ENCODE data around the gene STX5.

The STX5 gene

GRCh38 chr11:62806611-62807121 lies 25.2 kb downstream of the STX5 start:
- no peak for TF ChIP-seq CTCF (conservative IDR thresholded peaks at IDR 0.05; ENCODE audit: low read depth, low read length)
- Histone ChIP-seq H3K4me1 (ENCODE audit: low read depth, poor library complexity, severe bottlenecking) (peaks cover 39% of the 10 kb centered on the region), H4K20me1 (ENCODE audit: insufficient read depth) (peaks cover 6% of the 10 kb centered on the region), H3K36me3 (ENCODE audit: insufficient read depth) (no peaks in the 10 kb centered on the region), H2AFZ (ENCODE audit: low read depth) (peak overlapping the region; percentile 63; the same call in 1 of the 2 replicates), H3K9ac (peak overlapping the region; percentile 66), H3K79me2 (ENCODE audit: insufficient read depth, low read depth) (peaks cover 20% of the 10 kb centered on the region), H3K4me2 (peak overlapping the region; percentile 100), H3K4me3 (IDR thresholded peaks at IDR 0.05; ENCODE audit: insufficient read depth, low read depth, low read length) (no peak overlapping the region), H3K27me3 (ENCODE audit: insufficient read depth, low read depth) (no peaks in the 10 kb centered on the region), H3K27ac (peak overlapping the region; percentile 92)

- Histone ChIP-seq H2AFZ (ENCODE audit: low read depth) (peak overlapping the region; percentile 63; the same call in 1 of the 2 replicates), H4K20me1 (ENCODE audit: insufficient read depth) (peaks cover 6% of the 10 kb centered on the region), H3K79me2 (ENCODE audit: insufficient read depth, low read depth) (peaks cover 20% of the 10 kb centered on the region), H3K4me2 (peak overlapping the region; percentile 100), H3K4me1 (ENCODE audit: low read depth, poor library complexity, severe bottlenecking) (peaks cover 39% of the 10 kb centered on the region), H3K27me3 (ENCODE audit: insufficient read depth, low read depth) (no peaks in the 10 kb centered on the region), H3K4me3 (IDR thresholded peaks at IDR 0.05; ENCODE audit: insufficient read depth, low read depth, low read length) (no peak overlapping the region), H3K36me3 (ENCODE audit: insufficient read depth) (no peaks in the 10 kb centered on the region), H3K9ac (peak overlapping the region; percentile 66), H3K27ac (peak overlapping the region; percentile 92)
- TF ChIP-seq CTCF (conservative IDR thresholded peaks at IDR 0.05; ENCODE audit: low read depth, low read length): no peak
Observed at GRCh38 chr11:62805961-62806441, 25.9 kb downstream of the STX5 start.

- no peak for TF ChIP-seq CTCF (conservative IDR thresholded peaks at IDR 0.05; ENCODE audit: low read depth, low read length)
- Histone ChIP-seq H3K79me2 (ENCODE audit: insufficient read depth, low read depth) (peaks cover 20% of the 10 kb centered on the region), H4K20me1 (ENCODE audit: insufficient read depth) (peaks cover 6% of the 10 kb centered on the region), H3K4me3 (IDR thresholded peaks at IDR 0.05; ENCODE audit: insufficient read depth, low read depth, low read length) (peak within 1 kb of the TSS; percentile 40), H3K36me3 (ENCODE audit: insufficient read depth) (no peaks in the 10 kb centered on the region), H3K4me2 (peak within 1 kb of the TSS; percentile 100), H2AFZ (ENCODE audit: low read depth) (peak within 1 kb of the TSS; percentile 63; the same call in 1 of the 2 replicates), H3K9ac (peak within 1 kb of the TSS; percentile 66), H3K4me1 (ENCODE audit: low read depth, poor library complexity, severe bottlenecking) (peaks cover 39% of the 10 kb centered on the region), H3K27ac (peak within 1 kb of the TSS; percentile 92), H3K27me3 (ENCODE audit: insufficient read depth, low read depth) (no peaks in the 10 kb centered on the region)
Observed at GRCh38 chr11:62805076-62805892, 26.6 kb downstream of the STX5 start, which contains the start of gene NXF1. Gene NXF1, minus strand, starts transcription at chr11:62805440. Its CDS starts 84 bp downstream, at chr11:62805356.

GRCh38 chr11:62804310-62805075 lies 27.4 kb downstream of the STX5 start:
- H3K79me2 ChIP-seq (ENCODE audit: insufficient read depth, low read depth): peaks cover 20% of the 10 kb centered on the region
- TF ChIP-seq CTCF (conservative IDR thresholded peaks at IDR 0.05; ENCODE audit: low read depth, low read length): no peak
- no peaks in the 10 kb centered on the region for H3K27me3 ChIP-seq (ENCODE audit: insufficient read depth, low read depth)
- H4K20me1 ChIP-seq (ENCODE audit: insufficient read depth): peaks cover 6% of the 10 kb centered on the region
- peaks cover 39% of the 10 kb centered on the region for H3K4me1 ChIP-seq (ENCODE audit: low read depth, poor library complexity, severe bottlenecking)
- H3K36me3 ChIP-seq (ENCODE audit: insufficient read depth): no peaks in the 10 kb centered on the region
- H3K9ac ChIP-seq: peak overlapping the region; percentile 66
- peak overlapping the region; percentile 40 for H3K4me3 ChIP-seq (IDR thresholded peaks at IDR 0.05; ENCODE audit: insufficient read depth, low read depth, low read length)
- H3K27ac ChIP-seq: peak overlapping the region; percentile 34; the same call in 1 of the 2 replicates
- H3K4me2 ChIP-seq: peak overlapping the region; percentile 69
- H2AFZ ChIP-seq (ENCODE audit: low read depth): peak overlapping the region; percentile 63; the same call in 1 of the 2 replicates
